ENCODE measurements around the gene FNDC4.

DNA sequence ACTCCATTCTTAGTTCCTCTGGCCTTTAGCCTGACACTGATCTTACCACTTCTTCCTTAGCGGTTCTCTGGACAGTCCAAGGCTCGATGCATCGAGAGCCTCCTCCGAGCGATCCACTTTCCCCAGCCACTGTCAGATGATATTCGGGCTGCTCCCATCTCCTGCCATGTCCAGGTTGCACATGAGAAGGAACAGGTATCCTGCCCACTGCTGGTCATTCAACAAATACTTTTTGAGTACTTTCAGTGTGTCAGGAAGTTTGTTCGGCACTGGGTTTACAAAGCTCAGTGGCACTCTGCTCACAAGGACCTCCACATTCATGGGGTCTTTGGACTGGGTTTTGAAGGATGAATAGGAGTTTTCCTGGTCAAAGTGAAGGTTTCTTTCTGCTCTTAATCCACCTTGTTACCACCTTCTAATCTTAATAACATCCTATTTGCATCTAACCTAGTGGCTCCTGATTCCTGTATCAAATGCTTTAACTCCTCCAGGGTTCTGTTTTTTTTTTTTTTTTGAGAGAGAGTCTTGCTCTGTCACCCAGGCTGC lies 27.5 kb upstream of the FNDC4 start:
- no peak for TF ChIP-seq POLR2A (IDR thresholded peaks at IDR 0.05)
- TF ChIP-seq, protein P1, sequence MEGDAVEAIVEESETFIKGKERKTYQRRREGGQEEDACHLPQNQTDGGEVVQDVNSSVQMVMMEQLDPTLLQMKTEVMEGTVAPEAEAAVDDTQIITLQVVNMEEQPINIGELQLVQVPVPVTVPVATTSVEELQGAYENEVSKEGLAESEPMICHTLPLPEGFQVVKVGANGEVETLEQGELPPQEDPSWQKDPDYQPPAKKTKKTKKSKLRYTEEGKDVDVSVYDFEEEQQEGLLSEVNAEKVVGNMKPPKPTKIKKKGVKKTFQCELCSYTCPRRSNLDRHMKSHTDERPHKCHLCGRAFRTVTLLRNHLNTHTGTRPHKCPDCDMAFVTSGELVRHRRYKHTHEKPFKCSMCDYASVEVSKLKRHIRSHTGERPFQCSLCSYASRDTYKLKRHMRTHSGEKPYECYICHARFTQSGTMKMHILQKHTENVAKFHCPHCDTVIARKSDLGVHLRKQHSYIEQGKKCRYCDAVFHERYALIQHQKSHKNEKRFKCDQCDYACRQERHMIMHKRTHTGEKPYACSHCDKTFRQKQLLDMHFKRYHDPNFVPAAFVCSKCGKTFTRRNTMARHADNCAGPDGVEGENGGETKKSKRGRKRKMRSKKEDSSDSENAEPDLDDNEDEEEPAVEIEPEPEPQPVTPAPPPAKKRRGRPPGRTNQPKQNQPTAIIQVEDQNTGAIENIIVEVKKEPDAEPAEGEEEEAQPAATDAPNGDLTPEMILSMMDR (IDR thresholded peaks at IDR 0.05): no peak
- TF ChIP-seq POLR2AphosphoS5 (IDR thresholded peaks at IDR 0.05): no peak
